Thyroid gland (tissue), 4 donors: Measurements from ENCODE around the gene ZBTB7C. TPM values are rescaled to one million over a fixed set of nuclear protein-coding genes. Genes with fewer than 3 reads are reported as not detected.

Experiments used
- DNase-seq, 2 donors: peaks; one replicate each; pipeline ENCODE4 v3.0.0-alpha.2; 2019
- H3K27ac ChIP-seq, 3 donors: fragments of 200-600 bp; sonication (generic); 1 replicate in 2 of 3; 2 replicates in 1 of 3; pipeline ENCODE4 v1.5.1; 2016 to 2019; ENCODE audit warnings: mild to moderate bottlenecking in 1 of 3, moderate library complexity in 1 of 3
- H3K27me3 ChIP-seq: fragments of 200-600 bp; sonication (generic); one replicate; pipeline ENCODE4 v1.5.1; 2019
- H3K36me3 ChIP-seq, 2 donors: fragments of 200-600 bp; sonication (generic); one replicate each; pipeline ENCODE4 v1.5.1; 2016 to 2019
- H3K4me1 ChIP-seq, 2 donors: fragments of 200-600 bp; sonication (generic); one replicate each; pipeline ENCODE4 v1.5.1; 2017 to 2019
- H3K4me3 ChIP-seq, 3 donors: fragments of 200-600 bp; sonication (generic); replicated peaks in 1 of 3; 1 replicate in 2 of 3; 2 replicates in 1 of 3; pipeline ENCODE4 v1.5.1; 2016; ENCODE audit warnings: mild to moderate bottlenecking in 1 of 3
- H3K9me3 ChIP-seq: fragments of 200-600 bp; sonication (generic); one replicate; pipeline ENCODE4 v1.5.1; 2017
- POLR2A ChIP-seq, 2 donors: fragments of 450-650 bp; IDR thresholded peaks; one replicate each; pipeline ENCODE4 v1.6.1; 2017; ENCODE audit warnings: antibody characterized with exemption in 2 of 2, mild to moderate bottlenecking in 2 of 2, moderate library complexity in 1 of 2
- WGBS, 2 donors: methylation state at CpG; one replicate each; pipeline ENCODE4 v1.1.5; 2017; 5-methylcytosine and 5-hydroxymethylcytosine counted together
- intact Hi-C: fragments of 100-400 bp; cut with DNase I; formaldehyde crosslinking; loops from one replicate; pipeline ENCODE4 v1.15.1; 2023
- total RNA-seq, 4 donors: library from RNA; depleted of rRNA; stranded (reverse); fragments of >200 nt; gene quantifications; one replicate each; pipeline ENCODE4 v1.2.3, GENCODE V29; 2016
- TF ChIP-seq, protein P1 (sequence below), 6 experiments: fragments of 200-600 bp in 3 of 6; fragments of 450-650 bp in 3 of 6; sonication (generic) in 3 of 6; IDR thresholded peaks; one replicate each; pipeline ENCODE4 v1.5.1; 2016 to 2019; ENCODE audit warnings: antibody characterized with exemption in 6 of 6, mild to moderate bottlenecking in 2 of 6, inconsistent platforms in 1 of 6, moderate library complexity in 1 of 6

ZBTB7C gene
- total RNA-seq, 4 donors from 2014 or later, result 41.7 to 66.7 (median 49.5) TPM

DNA sequence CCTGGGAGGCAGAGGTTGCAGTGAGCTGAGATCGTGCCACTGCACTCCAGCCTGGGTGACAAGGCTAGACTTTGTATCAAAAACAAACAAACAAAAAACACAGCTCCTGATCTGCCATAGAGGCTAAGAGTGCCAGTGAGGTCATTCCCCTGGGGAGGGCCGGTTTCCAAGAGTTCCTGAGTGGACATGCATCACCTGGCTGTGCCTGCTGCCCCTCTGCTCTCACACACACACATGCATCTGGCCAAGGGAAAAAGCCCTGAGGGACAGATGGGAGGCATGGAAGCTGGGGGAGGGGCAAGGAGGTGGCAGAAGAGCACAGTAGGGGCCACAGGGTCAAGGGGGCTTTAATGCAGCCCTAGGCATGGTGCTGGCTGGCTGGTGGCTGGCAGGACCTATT is 60.4 kb downstream of the ZBTB7C start:
- WGBS, 2 donors, result 22 to 24% methylated on average over 2 of the region's 2 CpGs
- peak; percentile 90 to 91 for DNase-seq
- no peak overlapping the region for H3K4me3 ChIP-seq
- no peaks in the 10 kb centered on the region for H3K27me3 ChIP-seq
- no peaks in the 10 kb centered on the region for H3K9me3 ChIP-seq
- peak overlapping the region; percentile 41 to 62 (median 55) for H3K27ac ChIP-seq
- H3K4me1 ChIP-seq, result peaks cover 18 to 54% of the 10 kb centered on the region in 2 donors
- TF ChIP-seq, protein P1, sequence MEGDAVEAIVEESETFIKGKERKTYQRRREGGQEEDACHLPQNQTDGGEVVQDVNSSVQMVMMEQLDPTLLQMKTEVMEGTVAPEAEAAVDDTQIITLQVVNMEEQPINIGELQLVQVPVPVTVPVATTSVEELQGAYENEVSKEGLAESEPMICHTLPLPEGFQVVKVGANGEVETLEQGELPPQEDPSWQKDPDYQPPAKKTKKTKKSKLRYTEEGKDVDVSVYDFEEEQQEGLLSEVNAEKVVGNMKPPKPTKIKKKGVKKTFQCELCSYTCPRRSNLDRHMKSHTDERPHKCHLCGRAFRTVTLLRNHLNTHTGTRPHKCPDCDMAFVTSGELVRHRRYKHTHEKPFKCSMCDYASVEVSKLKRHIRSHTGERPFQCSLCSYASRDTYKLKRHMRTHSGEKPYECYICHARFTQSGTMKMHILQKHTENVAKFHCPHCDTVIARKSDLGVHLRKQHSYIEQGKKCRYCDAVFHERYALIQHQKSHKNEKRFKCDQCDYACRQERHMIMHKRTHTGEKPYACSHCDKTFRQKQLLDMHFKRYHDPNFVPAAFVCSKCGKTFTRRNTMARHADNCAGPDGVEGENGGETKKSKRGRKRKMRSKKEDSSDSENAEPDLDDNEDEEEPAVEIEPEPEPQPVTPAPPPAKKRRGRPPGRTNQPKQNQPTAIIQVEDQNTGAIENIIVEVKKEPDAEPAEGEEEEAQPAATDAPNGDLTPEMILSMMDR (IDR thresholded peaks at IDR 0.05), result no peak
- no peak for TF ChIP-seq POLR2A (IDR thresholded peaks at IDR 0.05)
- intact Hi-C loops, result no loop called here
- H3K36me3 ChIP-seq, result no peaks in the 10 kb centered on the region

- H3K27ac ChIP-seq, result peak overlapping the region; percentile 14 to 62 (median 55)
- H3K27me3 ChIP-seq, result no peaks in the 10 kb centered on the region
- intact Hi-C loops, result no loop called here
- peaks cover 27 to 63% of the 10 kb centered on the region in 2 donors for H3K4me1 ChIP-seq
- no peak overlapping the region for H3K4me3 ChIP-seq
- no peak for DNase-seq
- no peaks in the 10 kb centered on the region for H3K9me3 ChIP-seq
- TF ChIP-seq, protein P1 (IDR thresholded peaks at IDR 0.05), result no peak
- H3K36me3 ChIP-seq, result no peaks in the 10 kb centered on the region
- WGBS, 2 donors, result 68 to 97% methylated on average over 3 of the region's 3 CpGs
These were observed 61.3 kb downstream of the ZBTB7C start for GRCh38 chr18:48347756-48348326.

DNA sequence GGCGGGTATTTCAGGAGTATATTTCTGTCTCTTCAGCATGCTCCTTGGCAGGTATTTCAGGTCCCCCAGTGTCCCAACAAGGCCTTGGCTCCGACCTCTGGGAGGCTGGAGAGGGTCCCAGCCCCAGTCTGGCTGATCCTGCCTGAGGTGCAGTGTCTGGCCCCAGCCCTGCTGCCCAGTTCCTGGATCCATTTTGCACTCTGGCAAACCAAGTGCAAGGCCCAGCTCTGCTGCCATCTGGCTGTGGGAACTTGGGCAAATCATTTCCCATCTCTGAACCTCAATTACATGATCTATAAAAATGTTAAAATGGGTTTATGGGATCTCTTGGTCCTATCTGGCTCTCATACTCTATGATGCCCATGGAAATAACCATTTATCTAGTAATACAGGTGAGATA is 63.6 kb downstream of the ZBTB7C start:
- WGBS, 2 donors, result 27 to 78% methylated on average over 2 of the region's 2 CpGs
- Histone ChIP-seq H3K4me3 (no peak overlapping the region), H3K27me3 (no peaks in the 10 kb centered on the region), H3K36me3 (no peaks in the 10 kb centered on the region), H3K27ac (peak overlapping the region in 2 of 3 donors; percentile 2 to 72), H3K9me3 (no peaks in the 10 kb centered on the region), H3K4me1 (peaks cover 49 to 86% of the 10 kb centered on the region in 2 donors)
- intact Hi-C loops, result no loop called here
- no peak for DNase-seq
- no peak for TF ChIP-seq POLR2A (IDR thresholded peaks at IDR 0.05)
- TF ChIP-seq, protein P1 (IDR thresholded peaks at IDR 0.05), result peak in 3 of 6 experiments; percentile 10 to 32 (median 27)

DNA sequence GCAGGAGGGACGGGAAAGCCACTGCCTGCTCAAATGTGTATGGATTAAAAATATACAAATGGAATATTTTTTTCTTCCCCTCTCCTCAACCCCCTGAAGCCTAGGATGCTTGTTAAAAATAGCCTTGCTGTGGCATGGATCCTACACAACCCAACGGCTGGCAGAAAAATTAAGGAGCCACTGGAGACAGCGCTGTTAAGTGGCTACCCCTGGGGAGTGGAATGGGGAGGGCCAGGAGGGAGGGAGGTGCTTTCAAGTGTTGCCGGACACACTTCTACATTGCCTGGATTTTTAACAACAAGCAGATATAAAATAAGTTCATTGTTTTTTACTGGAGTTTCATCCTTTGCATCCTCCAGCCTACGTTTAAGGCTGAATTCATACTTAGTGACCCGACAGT is 66.6 kb downstream of the ZBTB7C start:
- Histone ChIP-seq H3K4me1 (peaks cover 35 to 77% of the 10 kb centered on the region in 2 donors), H3K27me3 (no peaks in the 10 kb centered on the region), H3K4me3 (peak overlapping the region in 1 of 3 donors; percentile 2), H3K27ac (peak overlapping the region; percentile 65 to 90 (median 72)), H3K9me3 (no peaks in the 10 kb centered on the region), H3K36me3 (no peaks in the 10 kb centered on the region)
- DNase-seq, result peak; percentile 85 to 89
- 19 to 41% methylated on average over 6 of the region's 6 CpGs for WGBS, 2 donors
- peak in 1 of 2 donors; percentile 13 for TF ChIP-seq POLR2A (IDR thresholded peaks at IDR 0.05)
- TF ChIP-seq, protein P1 (IDR thresholded peaks at IDR 0.05), result no peak
- intact Hi-C loops, result loop anchor here (5.0 kb wide), 1 partner anchor 65 kb away; the partner anchor contains the start of gene ZBTB7C

- TF ChIP-seq POLR2A (IDR thresholded peaks at IDR 0.05), result no peak
- Histone ChIP-seq H3K27me3 (no peaks in the 10 kb centered on the region), H3K9me3 (no peaks in the 10 kb centered on the region), H3K4me1 (peaks cover 36 to 76% of the 10 kb centered on the region in 2 donors), H3K27ac (peak overlapping the region; percentile 65 to 90 (median 72)), H3K4me3 (peak overlapping the region in 1 of 3 donors; percentile 2), H3K36me3 (no peaks in the 10 kb centered on the region)
- intact Hi-C loops, result loop anchor here (5.0 kb wide), 1 partner anchor 65 kb away; the partner anchor contains the start of gene ZBTB7C
- peak; percentile 90 to 94 for DNase-seq
- WGBS, 2 donors, result 27 to 29% methylated on average over 5 to 6 of the region's 6 CpGs
These were observed 67.1 kb downstream of the ZBTB7C start for GRCh38 chr18:48342125-48342524.
